ENCODE measurements around the gene NRN1L.
"Not testable (repeated sequence)": the region's sequence is repeated elsewhere in the genome, so short reads cannot be mapped to it uniquely, and the experiment has no call there.

The NRN1L gene

DNA sequence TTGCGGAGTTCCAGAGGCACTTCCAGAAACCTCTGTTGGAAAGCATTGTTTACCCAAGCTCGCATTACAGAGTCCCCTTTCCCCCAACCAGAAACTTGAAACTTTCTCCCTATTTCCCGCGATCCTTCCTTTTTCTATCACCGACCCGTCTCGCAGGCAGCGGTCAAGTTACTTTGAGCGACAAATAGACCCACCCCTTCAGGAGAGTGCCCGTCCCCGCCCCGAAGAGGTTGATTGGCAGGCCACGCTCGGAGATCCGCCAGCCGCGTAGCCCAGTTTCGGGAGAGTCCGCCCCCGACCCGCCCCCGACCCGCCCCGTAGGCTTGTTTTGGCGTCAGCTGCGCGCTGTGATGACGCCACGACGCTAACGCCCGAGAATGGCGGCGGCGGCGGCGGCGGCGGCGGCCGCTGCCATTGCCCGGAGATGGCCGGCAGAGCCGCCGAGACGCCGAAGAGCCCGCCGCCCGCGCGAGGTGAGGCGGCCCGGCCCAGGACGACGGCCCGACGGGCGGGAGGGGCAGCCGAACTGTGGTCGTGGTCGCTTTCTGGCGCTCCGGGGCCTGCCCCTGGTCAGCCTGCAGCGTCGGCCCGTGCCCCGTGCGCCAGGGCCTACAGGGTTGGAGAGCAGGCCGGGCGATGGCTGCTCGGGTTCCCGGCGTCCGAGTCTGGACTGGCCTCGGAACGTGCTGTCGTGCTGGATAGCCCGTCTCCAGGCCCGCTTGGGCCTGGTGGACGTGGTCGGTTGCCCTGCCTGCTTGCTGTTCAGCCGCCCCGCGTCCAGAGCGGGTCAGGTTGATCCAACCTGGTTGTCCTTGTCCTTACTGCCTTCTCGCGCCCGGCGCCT, 8.4 kb downstream of the NRN1L start, which contains the start of gene PSKH1:
PSKH1 (plus strand) TSS at position 356 of the 844 bp plus-strand sequence. CDS start 15,496 bp downstream, outside the sequence.
- Histone ChIP-seq H3K27me3 (ENCODE audit: control insufficient read depth, insufficient read depth, low read length) (no peaks in the 10 kb centered on the region), H3K4me1 (ENCODE audit: control insufficient read depth, insufficient read depth, low read length) (peaks cover 11% of the 10 kb centered on the region), H3K27ac (ENCODE audit: low read depth, low read length) (peak within 1 kb of the TSS; percentile 88), H3K4me3 (ENCODE audit: low read length) (peak within 1 kb of the TSS; percentile 81), H3K36me3 (ENCODE audit: control insufficient read depth, insufficient read depth, low read length) (no peaks in the 10 kb centered on the region), H3K9ac (ENCODE audit: low read length) (peak within 1 kb of the TSS; percentile 36)

DNA sequence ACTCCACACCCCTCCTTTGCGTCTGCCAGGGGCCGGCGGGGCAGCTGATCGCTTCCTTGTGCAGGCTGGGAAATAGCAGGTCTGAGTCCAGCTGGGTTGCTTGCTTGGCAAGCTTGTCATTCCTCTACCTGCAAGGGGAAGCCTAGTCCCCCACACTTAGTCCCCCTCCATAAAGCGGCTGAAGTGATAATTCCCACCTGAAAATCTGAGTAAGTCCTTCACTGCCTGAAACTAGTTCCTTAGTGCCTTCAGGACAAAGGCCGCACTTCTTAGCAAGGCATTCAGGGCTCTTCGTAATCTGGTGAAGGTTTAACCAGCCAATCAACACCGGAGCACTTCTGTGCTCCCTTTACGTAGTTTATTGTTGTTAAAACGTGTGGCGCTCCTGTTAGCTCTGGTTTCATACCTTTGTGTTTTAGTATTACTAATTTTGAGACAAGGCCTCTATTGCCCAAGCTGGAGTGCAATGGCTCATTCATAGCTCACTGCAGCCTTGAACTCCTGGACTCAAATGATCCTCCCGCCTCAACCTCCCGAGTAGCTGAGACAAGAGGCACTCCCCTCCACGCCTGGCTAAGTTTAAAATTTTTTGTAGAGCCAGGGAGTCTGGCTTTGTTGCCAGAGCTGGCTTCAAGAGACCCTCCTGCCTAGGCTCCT, 9.2 kb downstream of the NRN1L start:
- peak overlapping the region; percentile 81 for H3K4me3 ChIP-seq (ENCODE audit: low read length)
- H3K9ac ChIP-seq (ENCODE audit: low read length): peak overlapping the region; percentile 36
- H3K36me3 ChIP-seq (ENCODE audit: control insufficient read depth, insufficient read depth, low read length): no peaks in the 10 kb centered on the region
- H3K27me3 ChIP-seq (ENCODE audit: control insufficient read depth, insufficient read depth, low read length): no peaks in the 10 kb centered on the region
- peak overlapping the region; percentile 88 for H3K27ac ChIP-seq (ENCODE audit: low read depth, low read length)
- H3K4me1 ChIP-seq (ENCODE audit: control insufficient read depth, insufficient read depth, low read length): peaks cover 11% of the 10 kb centered on the region

GRCh38 chr16:67897231-67897630, 12.5 kb downstream of the NRN1L start:
- Histone ChIP-seq H3K9ac (ENCODE audit: low read length) (no peak overlapping the region), H3K27ac (ENCODE audit: low read depth, low read length) (no peak overlapping the region), H3K27me3 (ENCODE audit: control insufficient read depth, insufficient read depth, low read length) (no peaks in the 10 kb centered on the region)

DNA sequence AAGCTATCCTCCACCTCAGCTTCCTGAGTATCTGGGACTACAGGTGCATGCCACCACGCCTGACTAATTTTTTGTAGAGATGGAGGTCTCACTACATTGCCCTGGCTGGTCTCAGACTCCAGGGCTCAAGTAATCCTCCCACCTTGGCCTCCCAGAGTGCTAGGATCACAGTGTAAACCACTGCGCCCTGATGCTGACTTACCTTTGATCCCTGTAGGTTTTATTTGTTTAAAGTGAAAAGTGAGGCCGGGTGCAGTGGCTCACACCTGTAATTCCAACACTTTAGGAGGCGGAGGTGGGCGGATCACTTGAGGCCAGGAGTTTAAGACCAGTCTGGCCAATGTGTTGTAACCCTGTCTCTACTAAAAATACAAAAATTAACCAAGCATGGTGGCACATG, 17.0 kb downstream of the NRN1L start:
- Histone ChIP-seq H3K27ac (ENCODE audit: low read depth, low read length) (no peak overlapping the region), H3K4me3 (ENCODE audit: low read length) (no peak overlapping the region), H3K4me1 (ENCODE audit: control insufficient read depth, insufficient read depth, low read length) (no peaks in the 10 kb centered on the region), H3K9ac (ENCODE audit: low read length) (no peak overlapping the region), H3K36me3 (ENCODE audit: control insufficient read depth, insufficient read depth, low read length) (no peaks in the 10 kb centered on the region), H3K27me3 (ENCODE audit: control insufficient read depth, insufficient read depth, low read length) (no peaks in the 10 kb centered on the region)

More at GRCh38 chr16:67897231-67897630, 12.5 kb downstream of the NRN1L start:
- Histone ChIP-seq H3K36me3 (ENCODE audit: control insufficient read depth, insufficient read depth, low read length) (no peaks in the 10 kb centered on the region), H3K4me1 (ENCODE audit: control insufficient read depth, insufficient read depth, low read length) (peaks cover 11% of the 10 kb centered on the region), H3K4me3 (ENCODE audit: low read length) (no peak overlapping the region)

DNA sequence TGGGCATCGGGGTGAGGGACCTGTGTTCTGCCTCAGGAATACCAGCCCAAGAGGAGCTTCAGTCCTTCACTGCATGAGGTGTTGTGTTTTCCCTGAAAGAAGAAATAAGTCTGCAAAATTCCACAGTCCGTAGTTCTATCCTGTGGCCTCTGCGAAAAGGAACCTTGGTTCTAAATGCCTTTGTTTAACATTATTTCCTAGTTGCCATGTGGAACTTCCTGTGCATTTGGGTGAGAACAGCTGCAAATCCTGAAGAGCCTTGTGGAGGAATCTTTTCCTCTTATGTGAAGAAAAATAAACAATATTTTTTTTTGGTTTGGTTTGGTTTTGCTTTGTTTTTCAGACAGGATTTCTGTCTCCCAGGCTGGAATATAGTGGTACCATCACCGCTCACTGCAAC, 18.1 kb downstream of the NRN1L start:
- H3K27ac ChIP-seq (ENCODE audit: low read depth, low read length): no peak overlapping the region
- H3K4me3 ChIP-seq (ENCODE audit: low read length): no peak overlapping the region
- no peaks in the 10 kb centered on the region for H3K36me3 ChIP-seq (ENCODE audit: control insufficient read depth, insufficient read depth, low read length)
- no peaks in the 10 kb centered on the region for H3K4me1 ChIP-seq (ENCODE audit: control insufficient read depth, insufficient read depth, low read length)
- no peak overlapping the region for H3K9ac ChIP-seq (ENCODE audit: low read length)
- H3K27me3 ChIP-seq (ENCODE audit: control insufficient read depth, insufficient read depth, low read length): no peaks in the 10 kb centered on the region

DNA sequence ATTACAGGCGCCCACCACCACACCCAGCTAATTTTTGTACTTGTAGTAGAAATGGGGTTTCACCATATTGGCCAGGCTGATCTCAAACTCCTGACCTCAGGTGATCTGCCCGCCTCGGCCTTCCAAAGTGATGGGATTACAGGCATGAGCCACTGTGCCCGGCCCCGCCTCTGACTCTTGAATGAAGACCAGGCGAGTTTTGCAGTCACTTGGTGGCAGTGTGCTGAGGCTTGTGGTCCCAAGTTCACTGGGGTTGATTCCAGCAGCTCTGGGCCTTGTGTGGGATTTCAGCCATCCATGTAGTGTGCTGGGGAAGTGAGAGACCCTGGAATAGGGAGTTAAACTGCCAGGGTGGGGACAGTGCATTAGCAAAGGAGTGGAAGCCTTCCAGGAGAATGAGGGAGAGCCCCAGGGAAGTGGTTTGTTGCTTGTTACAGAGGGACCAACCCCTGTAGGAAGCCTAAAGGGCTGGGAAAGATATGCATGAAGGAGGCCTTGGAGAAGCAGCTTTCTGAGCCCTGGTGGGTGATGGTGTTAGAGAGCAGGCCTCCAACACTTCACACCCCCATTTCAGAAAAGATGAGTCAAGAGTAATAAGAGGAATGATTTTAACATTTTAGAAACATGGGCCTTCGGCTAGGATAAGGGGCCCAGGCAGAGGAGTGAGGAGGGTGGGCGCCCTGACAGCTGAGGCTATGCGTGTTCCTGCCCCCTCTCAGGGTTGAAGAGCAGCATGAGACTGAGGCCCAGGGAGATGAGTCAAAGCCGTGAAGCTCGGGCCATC, 22.9 kb downstream of the NRN1L start:
- Histone ChIP-seq H3K9ac (ENCODE audit: low read length) (no peak overlapping the region), H3K27ac (ENCODE audit: low read depth, low read length) (no peak overlapping the region)

GRCh38 chr16:67909056-67909742, 24.5 kb downstream of the NRN1L start:
- Histone ChIP-seq H3K27me3 (ENCODE audit: control insufficient read depth, insufficient read depth, low read length) (no peaks in the 10 kb centered on the region), H3K9ac (ENCODE audit: low read length) (no peak overlapping the region), H3K4me3 (ENCODE audit: low read length) (no peak overlapping the region), H3K4me1 (ENCODE audit: control insufficient read depth, insufficient read depth, low read length) (no peaks in the 10 kb centered on the region), H3K36me3 (ENCODE audit: control insufficient read depth, insufficient read depth, low read length) (peaks cover 25% of the 10 kb centered on the region), H3K27ac (ENCODE audit: low read depth, low read length) (no peak overlapping the region)

More for the DNA sequence above, 22.9 kb downstream of the NRN1L start:
- Histone ChIP-seq H3K4me1 (ENCODE audit: control insufficient read depth, insufficient read depth, low read length) (no peaks in the 10 kb centered on the region), H3K36me3 (ENCODE audit: control insufficient read depth, insufficient read depth, low read length) (peaks cover 25% of the 10 kb centered on the region), H3K27me3 (ENCODE audit: control insufficient read depth, insufficient read depth, low read length) (no peaks in the 10 kb centered on the region), H3K4me3 (ENCODE audit: low read length) (no peak overlapping the region)

- no peaks in the 10 kb centered on the region for H3K27me3 ChIP-seq (ENCODE audit: control insufficient read depth, insufficient read depth, low read length)
- no peak overlapping the region for H3K4me3 ChIP-seq (ENCODE audit: low read length)
- H3K36me3 ChIP-seq (ENCODE audit: control insufficient read depth, insufficient read depth, low read length): peaks cover 25% of the 10 kb centered on the region
- no peaks in the 10 kb centered on the region for H3K4me1 ChIP-seq (ENCODE audit: control insufficient read depth, insufficient read depth, low read length)
- no peak overlapping the region for H3K27ac ChIP-seq (ENCODE audit: low read depth, low read length)
- no peak overlapping the region for H3K9ac ChIP-seq (ENCODE audit: low read length)
These were observed 25.5 kb downstream of the NRN1L start for GRCh38 chr16:67910158-67910557.

DNA sequence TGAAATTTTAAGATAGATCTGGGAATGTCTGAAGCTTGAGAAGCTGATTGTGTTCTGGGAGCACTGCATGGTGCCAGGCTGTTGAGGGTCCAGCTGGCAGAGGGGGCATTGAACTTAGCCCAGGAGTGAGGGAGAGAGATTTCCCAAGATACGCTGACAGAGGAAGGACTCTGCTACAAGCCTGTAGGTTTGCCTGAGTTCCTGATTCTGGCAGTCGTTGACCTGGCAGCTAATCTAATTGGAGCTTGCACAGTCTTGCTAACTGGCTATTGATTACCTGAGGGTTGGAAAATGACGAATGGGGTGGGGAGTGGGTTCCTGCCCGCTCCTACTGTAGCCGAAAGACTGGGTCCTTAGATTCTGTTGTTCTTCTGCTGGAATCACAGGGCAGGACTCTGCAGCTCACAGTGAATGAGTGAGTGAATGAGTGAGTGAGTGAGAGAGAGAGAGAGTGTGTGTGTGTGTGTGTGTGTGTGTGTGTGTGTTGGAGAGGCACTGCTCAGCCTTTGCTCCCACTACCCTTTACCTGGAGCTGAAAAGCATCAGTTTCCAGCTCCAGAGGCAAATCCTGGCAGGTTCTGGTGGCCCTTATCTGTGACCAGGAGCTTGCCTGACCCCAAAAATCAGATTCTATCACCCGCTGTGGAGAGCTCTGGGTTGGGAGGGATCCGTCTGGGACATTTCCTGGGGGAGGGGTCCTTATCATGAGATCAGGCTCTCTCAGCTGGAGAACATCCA, 30.2 kb downstream of the NRN1L start:
- no peak overlapping the region for H3K9ac ChIP-seq (ENCODE audit: low read length)
- no peak overlapping the region for H3K27ac ChIP-seq (ENCODE audit: low read depth, low read length)
- no peaks in the 10 kb centered on the region for H3K27me3 ChIP-seq (ENCODE audit: control insufficient read depth, insufficient read depth, low read length)
- peaks cover 16% of the 10 kb centered on the region for H3K36me3 ChIP-seq (ENCODE audit: control insufficient read depth, insufficient read depth, low read length)
- H3K4me1 ChIP-seq (ENCODE audit: control insufficient read depth, insufficient read depth, low read length): peaks cover 15% of the 10 kb centered on the region
- H3K4me3 ChIP-seq (ENCODE audit: low read length): no peak overlapping the region

- peaks cover 11% of the 10 kb centered on the region for H3K36me3 ChIP-seq (ENCODE audit: control insufficient read depth, insufficient read depth, low read length)
- H3K4me3 ChIP-seq (ENCODE audit: low read length); H3K27ac ChIP-seq (ENCODE audit: low read depth, low read length); H3K9ac ChIP-seq (ENCODE audit: low read length); H3K27me3 ChIP-seq (ENCODE audit: control insufficient read depth, insufficient read depth, low read length): not testable (repeated sequence)
- peaks cover 15% of the 10 kb centered on the region for H3K4me1 ChIP-seq (ENCODE audit: control insufficient read depth, insufficient read depth, low read length)
These were observed 30.7 kb downstream of the NRN1L start for GRCh38 chr16:67915496-67915769.

DNA sequence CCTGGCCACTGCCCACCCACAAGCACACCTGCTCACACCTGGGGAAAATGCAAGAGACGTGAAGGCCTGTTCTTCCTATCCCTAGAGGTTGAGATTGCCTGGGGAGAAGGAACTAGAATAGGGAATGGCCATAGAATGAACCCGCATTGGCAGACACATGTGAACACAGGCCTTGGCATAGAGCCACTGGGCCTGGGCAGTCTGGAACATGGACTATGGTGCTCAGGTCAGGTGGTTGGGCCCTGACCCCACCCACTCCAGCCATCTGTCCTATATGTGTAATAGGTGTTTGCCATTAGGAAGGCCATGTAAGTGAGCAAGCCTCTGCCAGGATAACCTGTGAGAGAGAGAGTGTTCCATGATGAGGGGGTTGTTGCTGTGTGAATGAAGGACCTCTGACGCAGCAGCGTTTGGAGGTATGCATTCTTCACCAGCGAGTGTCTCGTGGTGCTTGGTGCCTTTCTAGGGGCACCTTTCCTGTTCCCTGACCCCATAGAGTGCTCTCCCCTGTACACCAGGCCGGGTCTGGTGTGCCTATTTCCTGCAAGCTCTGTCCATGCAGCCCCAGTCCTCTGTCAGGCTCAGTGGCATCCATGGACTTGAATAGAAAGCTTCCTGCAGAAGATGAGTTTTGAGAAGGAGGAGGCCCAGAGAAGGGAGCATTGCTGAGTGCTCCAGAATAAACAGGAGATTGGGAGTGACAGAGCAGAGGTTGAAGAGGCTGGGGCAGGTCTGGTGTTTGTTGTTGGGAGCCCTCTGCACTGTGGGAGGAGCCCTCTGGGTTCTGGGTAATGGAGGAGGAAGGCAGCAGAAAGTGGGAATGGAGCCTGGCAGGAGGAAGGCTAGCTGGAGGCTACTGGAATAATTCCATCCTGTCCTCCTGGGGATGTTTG, 31.4 kb downstream of the NRN1L start:
- Histone ChIP-seq H3K4me3 (ENCODE audit: low read length) (no peak overlapping the region), H3K36me3 (ENCODE audit: control insufficient read depth, insufficient read depth, low read length) (peaks cover 7% of the 10 kb centered on the region), H3K27me3 (ENCODE audit: control insufficient read depth, insufficient read depth, low read length) (no peaks in the 10 kb centered on the region), H3K4me1 (ENCODE audit: control insufficient read depth, insufficient read depth, low read length) (peaks cover 15% of the 10 kb centered on the region), H3K27ac (ENCODE audit: low read depth, low read length) (no peak overlapping the region), H3K9ac (ENCODE audit: low read length) (no peak overlapping the region)
